Activated T-helper 9 cell treated with anti-CD3 and anti-CD28 coated beads, Interleukin-2, amount 50 U/mL, for 16 hours (primary cell): ENCODE measurements around the gene NT5DC4.

Experiments used
- DNase-seq: peaks from one replicate; pipeline ENCODE4 v3.0.0-alpha.2; 2020; ENCODE audit warnings: low read depth

The NT5DC4 gene

GRCh38 chr2:112754564-112754963 lies 33.7 kb downstream of the NT5DC4 start:
- no peak for DNase-seq

- no peak for DNase-seq
Observed at GRCh38 chr2:112755444-112755843, 34.6 kb downstream of the NT5DC4 start.

GRCh38 chr2:112756207-112756606 lies 35.4 kb downstream of the NT5DC4 start:
- DNase-seq: no peak

- DNase-seq: no peak
Observed at GRCh38 chr2:112757265-112757664, 36.4 kb downstream of the NT5DC4 start.

- no peak for DNase-seq
Observed at GRCh38 chr2:112758711-112759110, 37.9 kb downstream of the NT5DC4 start.

- no peak for DNase-seq
Observed at GRCh38 chr2:112760149-112760548, 39.3 kb downstream of the NT5DC4 start.

GRCh38 chr2:112762276-112762675 lies 41.5 kb downstream of the NT5DC4 start:
- DNase-seq: no peak

- peak; percentile 93 for DNase-seq
Observed at GRCh38 chr2:112764071-112765044, 43.5 kb downstream of the NT5DC4 start, which contains the start of gene CKAP2L. Gene CKAP2L (minus strand): TSS chr2:112764609. CDS start chr2:112764598, 11 bp downstream.

- DNase-seq: no peak
Observed at GRCh38 chr2:112765251-112765650, 44.4 kb downstream of the NT5DC4 start.

- DNase-seq: no peak
Observed at GRCh38 chr2:112767693-112768330, 47.0 kb downstream of the NT5DC4 start.

GRCh38 chr2:112768432-112768831 lies 47.6 kb downstream of the NT5DC4 start:
- no peak for DNase-seq

GRCh38 chr2:112772322-112772721 lies 51.5 kb downstream of the NT5DC4 start:
- DNase-seq: no peak

GRCh38 chr2:112772911-112773475 lies 52.2 kb downstream of the NT5DC4 start:
- DNase-seq: no peak

- no peak for DNase-seq
Observed at GRCh38 chr2:112773556-112773955, 52.7 kb downstream of the NT5DC4 start.

- no peak for DNase-seq
Observed at GRCh38 chr2:112774536-112775285, 53.9 kb downstream of the NT5DC4 start.

- no peak for DNase-seq
Observed at GRCh38 chr2:112776113-112776512, 55.3 kb downstream of the NT5DC4 start.

- DNase-seq: no peak
Observed at GRCh38 chr2:112777036-112777435, 56.2 kb downstream of the NT5DC4 start.

GRCh38 chr2:112779598-112779997 lies 58.8 kb downstream of the NT5DC4 start:
- no peak for DNase-seq

GRCh38 chr2:112782234-112782799 lies 61.5 kb downstream of the NT5DC4 start:
- DNase-seq: no peak

- no peak for DNase-seq
Observed at GRCh38 chr2:112783187-112783714, 62.4 kb downstream of the NT5DC4 start.
